Measurements from ENCODE around the gene ZNF84.
A peak's percentile ranks its signal among the peaks of the same experiment; 100 is the strongest.

ZNF84 gene

GRCh38 chr12:133037207-133038005 lies at the start of gene ZNF84:
Gene ZNF84, plus strand, starts transcription at chr12:133037509. Its CDS starts 3,959 bp downstream, at chr12:133041468.
- DNase-seq (ENCODE audit: low spot score): peak; percentile 97

- no peak for DNase-seq (ENCODE audit: low spot score)
Measured at GRCh38 chr12:132998741-132999140, 38.6 kb upstream of the ZNF84 start.

GRCh38 chr12:133010657-133011297 lies 26.5 kb upstream of the ZNF84 start:
- DNase-seq (ENCODE audit: low spot score): no peak

GRCh38 chr12:133023566-133023965 lies 13.7 kb upstream of the ZNF84 start:
- DNase-seq (ENCODE audit: low spot score): no peak

GRCh38 chr12:133026996-133027395 lies 10.3 kb upstream of the ZNF84 start:
- no peak for DNase-seq (ENCODE audit: low spot score)

GRCh38 chr12:133038118-133038709 lies 905 bp downstream of the ZNF84 start:
- DNase-seq (ENCODE audit: low spot score): no peak

GRCh38 chr12:133046698-133047097 lies 9.4 kb downstream of the ZNF84 start:
- DNase-seq (ENCODE audit: low spot score): no peak

- no peak for DNase-seq (ENCODE audit: low spot score)
Measured at GRCh38 chr12:133057446-133057845, 20.1 kb downstream of the ZNF84 start.

GRCh38 chr12:133058203-133059113 lies 21.1 kb downstream of the ZNF84 start:
- no peak for DNase-seq (ENCODE audit: low spot score)

- no peak for DNase-seq (ENCODE audit: low spot score)
Measured at GRCh38 chr12:133061954-133062353, 24.6 kb downstream of the ZNF84 start.

GRCh38 chr12:133063556-133063955 lies 26.2 kb downstream of the ZNF84 start:
- DNase-seq (ENCODE audit: low spot score): no peak

- no peak for DNase-seq (ENCODE audit: low spot score)
Measured at GRCh38 chr12:133073836-133074235, 36.5 kb downstream of the ZNF84 start.

GRCh38 chr12:133080026-133080367 lies 42.7 kb downstream of the ZNF84 start:
- DNase-seq (ENCODE audit: low spot score): peak; percentile 97

GRCh38 chr12:133080368-133081158 lies 43.3 kb downstream of the ZNF84 start, which contains the start of gene ZNF140:
Gene ZNF140, plus strand, starts transcription at chr12:133080923. Its CDS starts 398 bp downstream, at chr12:133081321.
- peak; percentile 95 for DNase-seq (ENCODE audit: low spot score)

GRCh38 chr12:133081159-133081780 lies 44.0 kb downstream of the ZNF84 start:
- no peak for DNase-seq (ENCODE audit: low spot score)

GRCh38 chr12:133083345-133083744 lies 46.0 kb downstream of the ZNF84 start:
- DNase-seq (ENCODE audit: low spot score): no peak

- no peak for DNase-seq (ENCODE audit: low spot score)
Measured at GRCh38 chr12:133105620-133106019, 68.3 kb downstream of the ZNF84 start.

GRCh38 chr12:133106253-133106652 lies 68.9 kb downstream of the ZNF84 start:
- no peak for DNase-seq (ENCODE audit: low spot score)

GRCh38 chr12:133107121-133107520 lies 69.8 kb downstream of the ZNF84 start:
- no peak for DNase-seq (ENCODE audit: low spot score)

GRCh38 chr12:133108150-133108549 lies 70.8 kb downstream of the ZNF84 start:
- no peak for DNase-seq (ENCODE audit: low spot score)

Measured in CD4-positive, alpha-beta T cell treated with Interleukin-6 at 100 ng/mL for 8 hours (primary cell).